ENCODE measurements around the gene GYG2. TPM values are rescaled to one million over a fixed set of nuclear protein-coding genes. Genes with fewer than 3 reads are reported as not detected.

GYG2 gene
- total RNA-seq, 3 donors from 2014 or later = 3.5 to 15.6 (median 3.7) TPM

- no peak overlapping the region for H3K4me3 ChIP-seq
- no peaks in the 10 kb centered on the region for H3K36me3 ChIP-seq (ENCODE audit: low read depth)
- H3K9me3 ChIP-seq = no peaks in the 10 kb centered on the region
- no peak for TF ChIP-seq CTCF (IDR thresholded peaks at IDR 0.05)
- no peaks in the 10 kb centered on the region for H3K4me1 ChIP-seq (ENCODE audit: low read depth)
- ATAC-seq = no peak
- intact Hi-C loops (cut with DNase I, micrococcal nuclease) = no loop called here
- DNase-seq = no peak
These were observed 11.7 kb upstream of the GYG2 start for GRCh38 chrX:2817036-2817435.

DNA sequence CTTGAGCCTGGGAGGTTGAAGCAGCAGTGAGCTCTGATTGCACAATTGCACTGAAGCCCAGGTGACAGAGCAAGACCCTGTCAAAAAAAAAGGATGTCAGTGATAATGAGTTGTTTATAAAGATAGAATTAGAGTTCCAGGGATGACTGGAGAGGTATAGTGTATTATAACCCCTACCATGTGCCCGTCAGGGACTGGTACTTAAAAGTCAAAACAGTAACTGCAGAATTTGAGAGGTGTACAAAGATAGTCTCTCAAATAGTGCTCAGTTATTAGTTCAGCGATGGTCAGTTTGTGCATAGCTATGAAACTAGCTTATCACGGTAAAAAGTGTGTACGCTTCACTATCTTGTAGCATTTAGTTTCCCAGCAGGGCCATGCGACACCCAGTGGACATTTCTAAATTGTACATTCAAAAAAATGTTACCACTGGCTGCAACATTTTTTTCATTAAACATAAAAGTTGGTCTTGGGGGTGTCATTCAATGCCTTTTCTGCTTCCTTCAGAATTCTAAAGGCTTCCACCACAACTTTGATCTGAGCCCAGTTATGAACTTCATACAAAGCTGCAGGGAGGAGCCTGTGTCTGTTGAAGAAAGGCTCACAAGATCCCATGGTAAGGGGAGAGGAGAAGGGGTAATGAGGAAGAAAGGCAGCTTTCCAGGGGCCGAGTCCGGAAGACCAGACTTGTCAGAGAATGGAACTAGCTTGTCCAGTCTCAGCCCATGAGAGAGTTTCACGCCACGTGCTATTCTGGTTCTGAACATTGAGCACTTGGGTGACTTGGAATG is 9.2 kb upstream of the GYG2 start:
- no peak overlapping the region for H3K4me3 ChIP-seq
- ATAC-seq (peak; percentile 66), DNase-seq (peak in 1 of 3 donors; percentile 23)
- no peak for TF ChIP-seq CTCF (IDR thresholded peaks at IDR 0.05)
- intact Hi-C loops (cut with DNase I, micrococcal nuclease) = no loop called here
- H3K4me1 ChIP-seq (ENCODE audit: low read depth) = no peaks in the 10 kb centered on the region
- H3K9me3 ChIP-seq = no peaks in the 10 kb centered on the region
- H3K36me3 ChIP-seq (ENCODE audit: low read depth) = no peaks in the 10 kb centered on the region

GRCh38 chrX:2820136-2820771 is 8.5 kb upstream of the GYG2 start:
- TF ChIP-seq CTCF (IDR thresholded peaks at IDR 0.05) = no peak
- H3K4me1 ChIP-seq (ENCODE audit: low read depth) = no peaks in the 10 kb centered on the region
- no peaks in the 10 kb centered on the region for H3K9me3 ChIP-seq
- intact Hi-C loops (cut with DNase I, micrococcal nuclease) = no loop called here
- no peak overlapping the region for H3K4me3 ChIP-seq
- DNase-seq = no peak
- ATAC-seq = peak; percentile 72
- H3K36me3 ChIP-seq (ENCODE audit: low read depth) = no peaks in the 10 kb centered on the region

DNA sequence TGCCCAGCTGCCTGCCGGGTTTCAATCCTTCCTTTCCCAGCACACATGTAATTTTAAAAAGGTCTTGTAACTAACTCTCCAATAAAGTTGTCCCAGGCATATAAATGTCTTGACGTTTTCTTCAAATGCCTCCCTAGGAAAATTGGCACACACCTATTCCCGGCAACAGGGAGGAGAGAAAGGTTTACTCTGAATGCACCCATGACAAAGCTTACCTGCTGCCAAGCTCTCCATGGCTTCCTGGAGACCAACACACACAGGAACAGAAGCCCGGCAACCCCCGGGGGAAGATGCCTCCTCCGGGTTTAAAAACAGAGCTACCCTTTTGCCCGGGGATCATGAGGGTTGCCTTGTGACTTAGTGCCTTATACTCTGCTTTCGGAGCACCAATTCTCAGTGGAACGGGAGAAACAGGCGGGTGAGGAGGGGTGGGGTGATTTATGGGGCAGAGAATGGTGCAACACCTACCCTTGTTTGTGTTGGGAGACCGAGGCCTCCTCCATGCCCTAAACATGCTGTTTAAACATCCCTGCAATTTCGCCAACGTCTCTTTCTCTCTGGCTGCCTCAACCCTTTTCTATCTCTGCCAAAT is 4.8 kb upstream of the GYG2 start:
- Histone ChIP-seq H3K4me1 (ENCODE audit: low read depth) (no peaks in the 10 kb centered on the region), H3K36me3 (ENCODE audit: low read depth) (no peaks in the 10 kb centered on the region), H3K9me3 (no peaks in the 10 kb centered on the region), H3K4me3 (no peak overlapping the region)
- intact Hi-C loops (cut with DNase I, micrococcal nuclease) = no loop called here
- ATAC-seq (peak; percentile 68), DNase-seq (no peak)
- TF ChIP-seq CTCF (IDR thresholded peaks at IDR 0.05) = no peak

DNA sequence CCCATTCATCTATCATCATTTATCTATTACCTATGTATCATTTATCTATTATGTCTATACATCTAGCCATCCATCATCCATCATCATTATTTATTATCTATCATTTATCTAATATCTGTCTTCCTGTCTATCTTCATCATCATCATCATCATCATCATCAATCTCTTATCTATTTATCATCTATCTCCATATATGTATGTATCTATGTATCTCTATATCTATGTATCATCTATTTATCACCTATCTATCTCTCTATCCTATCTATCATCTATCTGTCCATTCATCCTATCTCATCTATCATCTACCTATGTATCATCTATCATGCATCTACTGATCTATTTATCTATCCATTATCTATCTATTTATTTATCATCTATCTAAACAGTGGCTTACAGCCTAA is 3.8 kb upstream of the GYG2 start:
- no peak for TF ChIP-seq CTCF (IDR thresholded peaks at IDR 0.05)
- ATAC-seq = no peak
- intact Hi-C loops (cut with DNase I, micrococcal nuclease) = no loop called here
- DNase-seq = no peak
- no peaks in the 10 kb centered on the region for H3K4me1 ChIP-seq (ENCODE audit: low read depth)
- H3K4me3 ChIP-seq = no peak overlapping the region
- H3K9me3 ChIP-seq = no peaks in the 10 kb centered on the region
- H3K36me3 ChIP-seq (ENCODE audit: low read depth) = no peaks in the 10 kb centered on the region
